GM23338 (cell line): ENCODE measurements around the gene CWC27. TPM values are rescaled to one million over a fixed set of nuclear protein-coding genes. Genes with fewer than 3 reads are reported as not detected.

Experiments used
- ATAC-seq: fragments of 200-7000 bp; cut with Tn5 transposase; 3 replicates; pipeline ENCODE4 v1.9.1; 2020
- DNase-seq: peaks from one replicate; pipeline ENCODE4 v3.0.0-alpha.2; 2015; ENCODE audit warnings: low spot score
- H2AFZ ChIP-seq: fragments of 200-600 bp; sonication (generic); 2 replicates; pipeline ENCODE4 v1.8.0; 2016; ENCODE audit warnings: antibody characterized with exemption, mild to moderate bottlenecking, moderate library complexity
- H3F3A ChIP-seq: fragments of 200-600 bp; sonication (generic); replicated peaks from 2 replicates; pipeline ENCODE4 v1.8.0; 2017; ENCODE audit warnings: antibody characterized with exemption, mixed run types, low read depth
- H3K27ac ChIP-seq: fragments of 200-600 bp; sonication (generic); 2 replicates; pipeline ENCODE4 v1.6.1; 2016; ENCODE audit warnings: low read depth
- H3K27me3 ChIP-seq: fragments of 200-600 bp; sonication (generic); 2 replicates; pipeline ENCODE4 v1.8.0; 2016; ENCODE audit warnings: mild to moderate bottlenecking, mixed run types, moderate library complexity; ENCODE audit not compliant: insufficient read depth
- H3K36me3 ChIP-seq: fragments of 200-600 bp; sonication (generic); 2 replicates; pipeline ENCODE4 v1.8.0; 2016; ENCODE audit warnings: mild to moderate bottlenecking; ENCODE audit not compliant: insufficient read depth
- H3K4me1 ChIP-seq: fragments of 200-600 bp; sonication (generic); 2 replicates; pipeline ENCODE4 v1.8.0; 2016; ENCODE audit warnings: mild to moderate bottlenecking, moderate library complexity; ENCODE audit not compliant: insufficient read depth
- H3K4me2 ChIP-seq: fragments of 200-600 bp; sonication (generic); 2 replicates; pipeline ENCODE4 v1.7.1; 2017; ENCODE audit warnings: mixed run types
- H3K4me3 ChIP-seq: fragments of 200-600 bp; sonication (generic); 2 replicates; pipeline ENCODE4 v1.6.1; 2016; ENCODE audit warnings: mixed run types
- H3K79me2 ChIP-seq: fragments of 200-600 bp; sonication (generic); replicated peaks from 2 replicates; pipeline ENCODE4 v1.8.0; 2017; ENCODE audit warnings: mild to moderate bottlenecking; ENCODE audit not compliant: insufficient read depth
- H3K9me2 ChIP-seq: fragments of 200-600 bp; sonication (generic); 2 replicates; pipeline ENCODE4 v1.8.0; 2017; ENCODE audit not compliant: insufficient read depth
- H4K20me1 ChIP-seq: fragments of 200-600 bp; sonication (generic); replicated peaks from 2 replicates; pipeline ENCODE4 v1.8.0; 2017; ENCODE audit warnings: mild to moderate bottlenecking; ENCODE audit not compliant: insufficient read depth
- H3K27ac Mint-ChIP-seq: 2 replicates; pipeline ENCODE4 v1.8.0; 2020; ENCODE audit warnings: inconsistent platforms, mild to moderate bottlenecking, moderate library complexity, mixed read lengths
- H3K27me3 Mint-ChIP-seq: 3 replicates; pipeline ENCODE4 v1.8.0; 2022; ENCODE audit warnings: low read depth, mild to moderate bottlenecking, moderate library complexity, mixed read lengths, inconsistent platforms; ENCODE audit not compliant: insufficient read depth, poor library complexity
- H3K36me3 Mint-ChIP-seq: 3 replicates; pipeline ENCODE4 v1.8.0; 2021; ENCODE audit warnings: low read depth, mild to moderate bottlenecking, inconsistent platforms, moderate library complexity, mixed read lengths
- H3K4me1 Mint-ChIP-seq: 3 replicates; pipeline ENCODE4 v1.8.0; 2020; ENCODE audit warnings: mild to moderate bottlenecking, inconsistent platforms, mixed read lengths
- H3K4me3 Mint-ChIP-seq: 3 replicates; pipeline ENCODE4 v1.8.0; 2021; ENCODE audit warnings: moderate library complexity, mild to moderate bottlenecking, inconsistent platforms, mixed read lengths
- H3K9me3 Mint-ChIP-seq: 3 replicates; pipeline ENCODE4 v1.8.0; 2020; ENCODE audit warnings: moderate library complexity, mild to moderate bottlenecking, inconsistent platforms, mixed read lengths
- CREB1 ChIP-seq: fragments of 250-450 bp; sonication (Bioruptor Pico); IDR thresholded peaks from 2 replicates; pipeline ENCODE4 v1.5.0; 2020; ENCODE audit warnings: low read depth, mild to moderate bottlenecking, moderate library complexity
- EZH2 ChIP-seq: fragments of 200-600 bp; sonication (generic); IDR thresholded peaks from one replicate; pipeline ENCODE4 v1.8.0; 2017; ENCODE audit warnings: antibody characterized with exemption, mild to moderate bottlenecking, low read depth; ENCODE audit not compliant: unreplicated experiment
- EZH2phosphoT487 ChIP-seq: fragments of 200-600 bp; sonication (generic); IDR thresholded peaks from one replicate; pipeline ENCODE4 v1.8.1; 2018; ENCODE audit warnings: antibody characterized with exemption; ENCODE audit not compliant: unreplicated experiment
- JUNB ChIP-seq: IDR thresholded peaks from one replicate; pipeline ENCODE4 v1.6.1; 2016; ENCODE audit warnings: antibody characterized with exemption; ENCODE audit not compliant: unreplicated experiment
- NANOG ChIP-seq: IDR thresholded peaks from 2 replicates; pipeline ENCODE4 v1.6.1; 2016; ENCODE audit warnings: antibody characterized with exemption, borderline replicate concordance
- POLR2AphosphoS5 ChIP-seq: IDR thresholded peaks from 2 replicates; pipeline ENCODE4 v1.6.1; 2016; ENCODE audit warnings: antibody characterized with exemption, low read depth
- STAT1 ChIP-seq: IDR thresholded peaks from one replicate; pipeline ENCODE4 v1.6.1; 2016; ENCODE audit warnings: antibody characterized with exemption; ENCODE audit not compliant: unreplicated experiment
- ZNF114 ChIP-seq: fragments of 250-450 bp; sonication (Bioruptor Pico); IDR thresholded peaks from 2 replicates; pipeline ENCODE4 v1.5.0; 2020; ENCODE audit warnings: mild to moderate bottlenecking, moderate library complexity
- ZNF331 ChIP-seq: fragments of 250-450 bp; sonication (Bioruptor Pico); IDR thresholded peaks from 2 replicates; pipeline ENCODE4 v1.5.0; 2020; ENCODE audit warnings: low read depth, mild to moderate bottlenecking, moderate library complexity
- polyA plus RNA-seq: library from polyadenylated mRNA; unstranded; fragments of >200 nt; fragmentation: Nextera tagmentation; extraction: Ambion mirVana; gene quantifications from 2 replicates; pipeline ENCODE4 v1.2.1, GENCODE V29; 2016
- total RNA-seq: library from RNA; depleted of rRNA; stranded (reverse); fragments of >200 nt; shearing (Covaris generic); gene quantifications from 2 replicates; pipeline ENCODE4 v1.2.3, GENCODE V29; 2014
- TF ChIP-seq, protein P1 (sequence below): IDR thresholded peaks from one replicate; pipeline ENCODE4 v1.6.1; 2018; ENCODE audit warnings: antibody characterized with exemption; ENCODE audit not compliant: unreplicated experiment
- TF ChIP-seq, protein P2 (sequence below): fragments of 250-450 bp; sonication (Bioruptor Pico); IDR thresholded peaks from 2 replicates; pipeline ENCODE4 v1.5.0; 2020; ENCODE audit warnings: mild to moderate bottlenecking, moderate library complexity
- TF ChIP-seq, protein P3 (sequence below), 2 experiments: fragments of 200-600 bp in 1 of 2; sonication (generic) in 1 of 2; conservative IDR thresholded peaks; 2 replicates each; pipeline versions ENCODE4 v1.5.1 to v1.6.1; 2016 to 2017; ENCODE audit warnings: antibody characterized with exemption in 2 of 2, low read depth in 2 of 2, mild to moderate bottlenecking in 2 of 2, moderate library complexity in 1 of 2
- TF ChIP-seq, protein P4 (sequence below): IDR thresholded peaks from 2 replicates; pipeline ENCODE4 v1.6.1; 2016; ENCODE audit warnings: antibody characterized with exemption

The CWC27 gene
- total and polyA plus RNA-seq, 2 experiments from 2014 or later = 27.7 to 115 TPM

DNA sequence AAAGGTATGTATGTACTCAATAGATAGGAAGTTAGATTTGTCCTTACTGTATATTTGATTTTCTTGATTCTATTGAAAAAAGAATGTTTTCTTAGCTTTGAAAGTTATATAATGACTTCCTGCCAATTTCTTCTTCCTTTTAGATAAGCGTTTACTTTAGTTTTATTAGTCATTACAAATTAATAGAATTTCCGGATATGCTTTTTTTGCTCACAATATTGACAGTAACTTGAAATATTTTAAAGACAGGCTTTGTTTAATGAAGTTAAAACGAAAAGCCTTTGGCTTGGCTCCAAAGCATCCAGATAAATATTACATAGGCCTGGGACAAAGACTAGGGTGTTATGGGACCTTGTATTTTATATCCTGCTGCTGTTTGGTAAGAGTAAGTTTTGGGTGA lies 49.5 kb downstream of the CWC27 start:
- Mint-ChIP-seq H3K4me3 (no peak overlapping the region), H3K27ac (peak overlapping the region; percentile 77), H3K36me3 (peaks cover 4% of the 10 kb centered on the region; the same call in 2 of the 3 replicates), H3K9me3 (no peaks in the 10 kb centered on the region), H3K27me3 (peaks cover 2% of the 10 kb centered on the region), H3K4me1 (peaks cover 35% of the 10 kb centered on the region)
- Histone ChIP-seq H3K4me3 (no peak overlapping the region), H4K20me1 (no peaks in the 10 kb centered on the region), H3K27ac (no peak overlapping the region), H2AFZ (no peak overlapping the region), H3F3A (no peaks in the 10 kb centered on the region), H3K9me2 (no peaks in the 10 kb centered on the region), H3K4me2 (peak overlapping the region; percentile 47), H3K36me3 (no peaks in the 10 kb centered on the region), H3K79me2 (no peaks in the 10 kb centered on the region), H3K4me1 (peaks cover 21% of the 10 kb centered on the region), H3K27me3 (no peaks in the 10 kb centered on the region)
- TF ChIP-seq, protein P1, sequence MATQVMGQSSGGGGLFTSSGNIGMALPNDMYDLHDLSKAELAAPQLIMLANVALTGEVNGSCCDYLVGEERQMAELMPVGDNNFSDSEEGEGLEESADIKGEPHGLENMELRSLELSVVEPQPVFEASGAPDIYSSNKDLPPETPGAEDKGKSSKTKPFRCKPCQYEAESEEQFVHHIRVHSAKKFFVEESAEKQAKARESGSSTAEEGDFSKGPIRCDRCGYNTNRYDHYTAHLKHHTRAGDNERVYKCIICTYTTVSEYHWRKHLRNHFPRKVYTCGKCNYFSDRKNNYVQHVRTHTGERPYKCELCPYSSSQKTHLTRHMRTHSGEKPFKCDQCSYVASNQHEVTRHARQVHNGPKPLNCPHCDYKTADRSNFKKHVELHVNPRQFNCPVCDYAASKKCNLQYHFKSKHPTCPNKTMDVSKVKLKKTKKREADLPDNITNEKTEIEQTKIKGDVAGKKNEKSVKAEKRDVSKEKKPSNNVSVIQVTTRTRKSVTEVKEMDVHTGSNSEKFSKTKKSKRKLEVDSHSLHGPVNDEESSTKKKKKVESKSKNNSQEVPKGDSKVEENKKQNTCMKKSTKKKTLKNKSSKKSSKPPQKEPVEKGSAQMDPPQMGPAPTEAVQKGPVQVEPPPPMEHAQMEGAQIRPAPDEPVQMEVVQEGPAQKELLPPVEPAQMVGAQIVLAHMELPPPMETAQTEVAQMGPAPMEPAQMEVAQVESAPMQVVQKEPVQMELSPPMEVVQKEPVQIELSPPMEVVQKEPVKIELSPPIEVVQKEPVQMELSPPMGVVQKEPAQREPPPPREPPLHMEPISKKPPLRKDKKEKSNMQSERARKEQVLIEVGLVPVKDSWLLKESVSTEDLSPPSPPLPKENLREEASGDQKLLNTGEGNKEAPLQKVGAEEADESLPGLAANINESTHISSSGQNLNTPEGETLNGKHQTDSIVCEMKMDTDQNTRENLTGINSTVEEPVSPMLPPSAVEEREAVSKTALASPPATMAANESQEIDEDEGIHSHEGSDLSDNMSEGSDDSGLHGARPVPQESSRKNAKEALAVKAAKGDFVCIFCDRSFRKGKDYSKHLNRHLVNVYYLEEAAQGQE = no peak
- no peak for TF ChIP-seq ZNF331 (CRISPR knock-in tag)
- TF ChIP-seq, protein P2, sequence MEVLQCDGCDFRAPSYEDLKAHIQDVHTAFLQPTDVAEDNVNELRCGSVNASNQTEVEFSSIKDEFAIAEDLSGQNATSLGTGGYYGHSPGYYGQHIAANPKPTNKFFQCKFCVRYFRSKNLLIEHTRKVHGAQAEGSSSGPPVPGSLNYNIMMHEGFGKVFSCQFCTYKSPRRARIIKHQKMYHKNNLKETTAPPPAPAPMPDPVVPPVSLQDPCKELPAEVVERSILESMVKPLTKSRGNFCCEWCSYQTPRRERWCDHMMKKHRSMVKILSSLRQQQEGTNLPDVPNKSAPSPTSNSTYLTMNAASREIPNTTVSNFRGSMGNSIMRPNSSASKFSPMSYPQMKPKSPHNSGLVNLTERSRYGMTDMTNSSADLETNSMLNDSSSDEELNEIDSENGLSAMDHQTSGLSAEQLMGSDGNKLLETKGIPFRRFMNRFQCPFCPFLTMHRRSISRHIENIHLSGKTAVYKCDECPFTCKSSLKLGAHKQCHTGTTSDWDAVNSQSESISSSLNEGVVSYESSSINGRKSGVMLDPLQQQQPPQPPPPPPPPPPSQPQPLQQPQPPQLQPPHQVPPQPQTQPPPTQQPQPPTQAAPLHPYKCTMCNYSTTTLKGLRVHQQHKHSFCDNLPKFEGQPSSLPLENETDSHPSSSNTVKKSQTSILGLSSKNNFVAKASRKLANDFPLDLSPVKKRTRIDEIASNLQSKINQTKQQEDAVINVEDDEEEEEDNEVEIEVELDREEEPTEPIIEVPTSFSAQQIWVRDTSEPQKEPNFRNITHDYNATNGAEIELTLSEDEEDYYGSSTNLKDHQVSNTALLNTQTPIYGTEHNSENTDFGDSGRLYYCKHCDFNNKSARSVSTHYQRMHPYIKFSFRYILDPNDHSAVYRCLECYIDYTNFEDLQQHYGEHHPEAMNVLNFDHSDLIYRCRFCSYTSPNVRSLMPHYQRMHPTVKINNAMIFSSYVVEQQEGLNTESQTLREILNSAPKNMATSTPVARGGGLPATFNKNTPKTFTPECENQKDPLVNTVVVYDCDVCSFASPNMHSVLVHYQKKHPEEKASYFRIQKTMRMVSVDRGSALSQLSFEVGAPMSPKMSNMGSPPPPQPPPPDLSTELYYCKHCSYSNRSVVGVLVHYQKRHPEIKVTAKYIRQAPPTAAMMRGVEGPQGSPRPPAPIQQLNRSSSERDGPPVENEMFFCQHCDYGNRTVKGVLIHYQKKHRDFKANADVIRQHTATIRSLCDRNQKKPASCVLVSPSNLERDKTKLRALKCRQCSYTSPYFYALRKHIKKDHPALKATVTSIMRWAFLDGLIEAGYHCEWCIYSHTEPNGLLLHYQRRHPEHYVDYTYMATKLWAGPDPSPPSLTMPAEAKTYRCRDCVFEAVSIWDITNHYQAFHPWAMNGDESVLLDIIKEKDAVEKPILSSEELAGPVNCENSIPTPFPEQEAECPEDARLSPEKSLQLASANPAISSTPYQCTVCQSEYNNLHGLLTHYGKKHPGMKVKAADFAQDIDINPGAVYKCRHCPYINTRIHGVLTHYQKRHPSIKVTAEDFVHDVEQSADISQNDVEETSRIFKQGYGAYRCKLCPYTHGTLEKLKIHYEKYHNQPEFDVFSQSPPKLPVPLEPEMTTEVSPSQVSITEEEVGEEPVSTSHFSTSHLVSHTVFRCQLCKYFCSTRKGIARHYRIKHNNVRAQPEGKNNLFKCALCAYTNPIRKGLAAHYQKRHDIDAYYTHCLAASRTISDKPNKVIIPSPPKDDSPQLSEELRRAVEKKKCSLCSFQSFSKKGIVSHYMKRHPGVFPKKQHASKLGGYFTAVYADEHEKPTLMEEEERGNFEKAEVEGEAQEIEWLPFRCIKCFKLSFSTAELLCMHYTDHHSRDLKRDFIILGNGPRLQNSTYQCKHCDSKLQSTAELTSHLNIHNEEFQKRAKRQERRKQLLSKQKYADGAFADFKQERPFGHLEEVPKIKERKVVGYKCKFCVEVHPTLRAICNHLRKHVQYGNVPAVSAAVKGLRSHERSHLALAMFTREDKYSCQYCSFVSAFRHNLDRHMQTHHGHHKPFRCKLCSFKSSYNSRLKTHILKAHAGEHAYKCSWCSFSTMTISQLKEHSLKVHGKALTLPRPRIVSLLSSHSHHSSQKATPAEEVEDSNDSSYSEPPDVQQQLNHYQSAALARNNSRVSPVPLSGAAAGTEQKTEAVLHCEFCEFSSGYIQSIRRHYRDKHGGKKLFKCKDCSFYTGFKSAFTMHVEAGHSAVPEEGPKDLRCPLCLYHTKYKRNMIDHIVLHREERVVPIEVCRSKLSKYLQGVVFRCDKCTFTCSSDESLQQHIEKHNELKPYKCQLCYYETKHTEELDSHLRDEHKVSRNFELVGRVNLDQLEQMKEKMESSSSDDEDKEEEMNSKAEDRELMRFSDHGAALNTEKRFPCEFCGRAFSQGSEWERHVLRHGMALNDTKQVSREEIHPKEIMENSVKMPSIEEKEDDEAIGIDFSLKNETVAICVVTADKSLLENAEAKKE = no peak
- TF ChIP-seq, protein P3, sequence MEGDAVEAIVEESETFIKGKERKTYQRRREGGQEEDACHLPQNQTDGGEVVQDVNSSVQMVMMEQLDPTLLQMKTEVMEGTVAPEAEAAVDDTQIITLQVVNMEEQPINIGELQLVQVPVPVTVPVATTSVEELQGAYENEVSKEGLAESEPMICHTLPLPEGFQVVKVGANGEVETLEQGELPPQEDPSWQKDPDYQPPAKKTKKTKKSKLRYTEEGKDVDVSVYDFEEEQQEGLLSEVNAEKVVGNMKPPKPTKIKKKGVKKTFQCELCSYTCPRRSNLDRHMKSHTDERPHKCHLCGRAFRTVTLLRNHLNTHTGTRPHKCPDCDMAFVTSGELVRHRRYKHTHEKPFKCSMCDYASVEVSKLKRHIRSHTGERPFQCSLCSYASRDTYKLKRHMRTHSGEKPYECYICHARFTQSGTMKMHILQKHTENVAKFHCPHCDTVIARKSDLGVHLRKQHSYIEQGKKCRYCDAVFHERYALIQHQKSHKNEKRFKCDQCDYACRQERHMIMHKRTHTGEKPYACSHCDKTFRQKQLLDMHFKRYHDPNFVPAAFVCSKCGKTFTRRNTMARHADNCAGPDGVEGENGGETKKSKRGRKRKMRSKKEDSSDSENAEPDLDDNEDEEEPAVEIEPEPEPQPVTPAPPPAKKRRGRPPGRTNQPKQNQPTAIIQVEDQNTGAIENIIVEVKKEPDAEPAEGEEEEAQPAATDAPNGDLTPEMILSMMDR (conservative IDR thresholded peaks at IDR 0.05; ENCODE audit: low read depth in 2 of 2) = no peak
- TF ChIP-seq, protein P4, sequence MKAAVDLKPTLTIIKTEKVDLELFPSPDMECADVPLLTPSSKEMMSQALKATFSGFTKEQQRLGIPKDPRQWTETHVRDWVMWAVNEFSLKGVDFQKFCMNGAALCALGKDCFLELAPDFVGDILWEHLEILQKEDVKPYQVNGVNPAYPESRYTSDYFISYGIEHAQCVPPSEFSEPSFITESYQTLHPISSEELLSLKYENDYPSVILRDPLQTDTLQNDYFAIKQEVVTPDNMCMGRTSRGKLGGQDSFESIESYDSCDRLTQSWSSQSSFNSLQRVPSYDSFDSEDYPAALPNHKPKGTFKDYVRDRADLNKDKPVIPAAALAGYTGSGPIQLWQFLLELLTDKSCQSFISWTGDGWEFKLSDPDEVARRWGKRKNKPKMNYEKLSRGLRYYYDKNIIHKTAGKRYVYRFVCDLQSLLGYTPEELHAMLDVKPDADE = no peak
- no peak for TF ChIP-seq NANOG
- no peak for TF ChIP-seq POLR2AphosphoS5
- no peak for TF ChIP-seq CREB1
- no peak for TF ChIP-seq EZH2phosphoT487
- no peak for TF ChIP-seq JUNB
- no peak for TF ChIP-seq EZH2
- TF ChIP-seq STAT1 = no peak
- no peak for TF ChIP-seq ZNF114 (CRISPR knock-in tag)
- no peak for DNase-seq
- no peak for ATAC-seq
